HG03432 (cell line): Measurements from ENCODE around the gene ARL14.
A peak's percentile ranks its signal among the peaks of the same experiment; 100 is the strongest.

ENCODE experiments used
- ATAC-seq: cut with Tn5 transposase; IDR thresholded peaks from one replicate; pipeline ENCODE4 v1.9.1; 2021; ENCODE audit warnings: mild to moderate bottlenecking, moderate library complexity; ENCODE audit not compliant: unreplicated experiment

Gene ARL14

GRCh38 chr3:160676547-160677303, at the start of gene ARL14:
Gene ARL14 (plus strand): TSS chr3:160677160. CDS start chr3:160677347, 187 bp downstream.
- peak; percentile 61 for ATAC-seq

- no peak for ATAC-seq
Observed at GRCh38 chr3:160629491-160629890, 47.5 kb upstream of the ARL14 start.

- ATAC-seq: no peak
Observed at GRCh38 chr3:160633361-160634083, 43.4 kb upstream of the ARL14 start.

- no peak for ATAC-seq
Observed at GRCh38 chr3:160635213-160635612, 41.7 kb upstream of the ARL14 start.

- no peak for ATAC-seq
Observed at GRCh38 chr3:160637086-160637485, 39.9 kb upstream of the ARL14 start.

- ATAC-seq: no peak
Observed at GRCh38 chr3:160638184-160638583, 38.8 kb upstream of the ARL14 start.

GRCh38 chr3:160641665-160642309, 35.2 kb upstream of the ARL14 start:
- no peak for ATAC-seq

GRCh38 chr3:160643994-160644393, 33.0 kb upstream of the ARL14 start:
- no peak for ATAC-seq

GRCh38 chr3:160644491-160644890, 32.5 kb upstream of the ARL14 start:
- no peak for ATAC-seq

GRCh38 chr3:160648701-160649100, 28.3 kb upstream of the ARL14 start:
- no peak for ATAC-seq

GRCh38 chr3:160649596-160649995, 27.4 kb upstream of the ARL14 start:
- no peak for ATAC-seq

- no peak for ATAC-seq
Observed at GRCh38 chr3:160653512-160653911, 23.4 kb upstream of the ARL14 start.

GRCh38 chr3:160660902-160661301, 16.1 kb upstream of the ARL14 start:
- no peak for ATAC-seq

- ATAC-seq: peak; percentile 49
Observed at GRCh38 chr3:160661660-160662059, 15.3 kb upstream of the ARL14 start.

- ATAC-seq: no peak
Observed at GRCh38 chr3:160665231-160665630, 11.7 kb upstream of the ARL14 start.

GRCh38 chr3:160665784-160666526, 11.0 kb upstream of the ARL14 start:
- peak; percentile 89 for ATAC-seq

- ATAC-seq: no peak
Observed at GRCh38 chr3:160667452-160667851, 9.5 kb upstream of the ARL14 start.

GRCh38 chr3:160668454-160668853, 8.5 kb upstream of the ARL14 start:
- ATAC-seq: no peak

- ATAC-seq: peak; percentile 93
Observed at GRCh38 chr3:160671231-160671630, 5.7 kb upstream of the ARL14 start.

GRCh38 chr3:160671995-160672394, 5.0 kb upstream of the ARL14 start:
- no peak for ATAC-seq

GRCh38 chr3:160673188-160673587, 3.8 kb upstream of the ARL14 start:
- ATAC-seq: no peak
